GM21529 (cell line): Measurements from ENCODE around the gene RTCA.
"Not testable (repeated sequence)": the region's sequence is repeated elsewhere in the genome, so short reads cannot be mapped to it uniquely, and the experiment has no call there.

ENCODE experiments used
- ATAC-seq: cut with Tn5 transposase; IDR thresholded peaks from one replicate; pipeline ENCODE4 v1.9.1; 2021; ENCODE audit not compliant: unreplicated experiment

RTCA gene

GRCh38 chr1:100304921-100305320, 38.9 kb downstream of the RTCA start:
- no peak for ATAC-seq

DNA sequence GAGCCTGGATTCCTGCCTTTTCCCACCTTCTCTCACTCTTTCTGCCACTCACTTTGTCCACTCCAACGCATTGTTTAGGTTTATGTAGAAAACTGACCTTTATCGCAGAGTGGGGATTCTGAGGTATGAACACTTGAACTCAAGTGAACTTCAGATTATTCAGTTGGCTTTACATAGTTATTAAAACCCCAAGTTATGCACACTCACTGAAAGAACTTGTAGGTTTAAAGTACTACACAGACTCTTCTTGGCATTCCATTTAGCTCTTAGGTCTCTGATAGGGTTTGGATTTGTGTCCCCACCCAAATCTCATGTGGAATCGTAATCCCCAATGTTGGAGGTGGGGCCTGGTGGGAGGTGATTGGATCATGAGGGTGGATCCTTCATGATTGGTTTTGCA, 39.9 kb downstream of the RTCA start:
- ATAC-seq = no peak

GRCh38 chr1:100306735-100307313, 40.8 kb downstream of the RTCA start:
- no peak for ATAC-seq

GRCh38 chr1:100308777-100309176, 42.8 kb downstream of the RTCA start:
- no peak for ATAC-seq

DNA sequence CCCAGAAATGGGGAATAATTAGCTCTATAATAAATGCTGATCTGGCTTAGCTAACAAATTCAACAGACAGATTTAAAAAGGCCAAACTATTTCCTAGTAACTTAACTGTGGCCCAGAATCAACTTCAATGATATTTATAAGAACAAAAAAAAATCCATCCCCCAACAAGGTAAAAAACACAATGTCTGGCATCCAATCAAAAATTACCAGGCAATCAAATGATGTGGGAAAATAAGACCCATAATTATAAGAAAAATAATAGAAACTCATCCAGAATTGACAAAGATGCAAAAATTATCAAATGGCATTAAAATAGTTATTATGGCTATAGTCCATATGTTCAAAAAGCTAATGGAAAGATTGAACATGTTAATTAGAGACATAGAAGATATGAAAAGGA, 43.8 kb downstream of the RTCA start:
- no peak for ATAC-seq

- ATAC-seq = no peak
Observed at GRCh38 chr1:100313382-100313781, 47.4 kb downstream of the RTCA start.

DNA sequence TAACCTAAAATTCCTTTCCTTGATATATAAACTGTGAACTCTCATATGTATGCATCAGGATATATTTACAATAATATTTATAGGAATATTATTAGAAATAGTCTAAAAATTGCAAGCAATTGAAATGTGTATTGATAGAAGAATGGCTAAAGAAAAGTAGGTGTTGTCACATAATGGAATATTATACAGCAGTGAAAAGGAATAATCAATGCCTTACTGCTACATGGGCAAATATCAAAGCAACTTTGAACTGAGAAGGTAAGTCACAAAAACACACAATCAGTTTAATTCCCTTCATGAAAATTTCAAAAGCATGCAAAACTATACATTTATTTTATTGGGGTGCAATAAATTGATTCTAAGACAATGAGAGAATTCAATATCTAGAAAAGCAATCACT, 50.6 kb downstream of the RTCA start:
- no peak for ATAC-seq

GRCh38 chr1:100320311-100321099, 54.5 kb downstream of the RTCA start:
- no peak for ATAC-seq

- ATAC-seq = no peak
Observed at GRCh38 chr1:100321100-100321493, 55.1 kb downstream of the RTCA start.

DNA sequence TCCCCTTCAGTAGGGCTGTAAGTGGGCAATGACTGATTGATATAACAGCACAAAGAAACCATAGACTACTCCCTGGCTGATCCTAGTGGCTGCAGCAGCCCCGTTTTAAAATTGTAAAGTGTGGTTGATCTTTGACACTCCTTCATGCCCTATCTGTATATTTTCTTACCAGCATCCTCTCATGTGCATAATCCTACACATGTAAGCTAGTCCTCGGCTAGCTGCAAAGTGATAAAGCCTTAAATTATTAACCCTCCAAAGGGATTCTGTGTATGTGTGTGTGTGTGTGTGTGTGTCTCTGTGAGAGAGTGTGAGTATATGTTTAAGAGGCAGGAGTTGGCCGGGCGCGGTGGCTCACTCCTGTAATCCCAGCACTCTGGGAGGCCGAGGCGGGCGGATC, 55.5 kb downstream of the RTCA start:
- no peak for ATAC-seq

- peak; percentile 58 for ATAC-seq
Observed at GRCh38 chr1:100322436-100323211, 56.6 kb downstream of the RTCA start.

- ATAC-seq = no peak
Observed at GRCh38 chr1:100323419-100324106, 57.5 kb downstream of the RTCA start.

GRCh38 chr1:100325415-100326324, 59.7 kb downstream of the RTCA start:
- ATAC-seq = no peak

DNA sequence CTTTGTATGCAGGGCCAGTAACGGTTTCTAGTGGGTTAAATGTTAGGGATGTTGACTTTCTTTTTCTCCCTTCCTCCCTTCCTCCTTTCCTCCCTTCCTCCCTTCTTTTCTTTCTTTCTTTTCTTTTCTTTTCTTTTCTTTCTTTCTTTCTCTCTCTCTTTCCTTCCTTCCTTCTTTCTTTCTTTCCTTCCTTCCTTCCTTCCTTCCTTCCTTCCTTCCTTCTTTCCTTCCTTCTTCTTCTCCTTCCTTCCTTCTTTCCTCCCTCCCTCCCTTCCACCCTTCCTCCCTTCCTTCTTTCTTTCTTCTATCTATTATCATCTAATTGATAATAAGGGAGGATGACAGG, 60.3 kb downstream of the RTCA start:
- ATAC-seq = not testable (repeated sequence)

GRCh38 chr1:100328133-100328532, 62.1 kb downstream of the RTCA start:
- no peak for ATAC-seq

GRCh38 chr1:100331146-100331545, 65.1 kb downstream of the RTCA start:
- ATAC-seq = not testable (repeated sequence)

DNA sequence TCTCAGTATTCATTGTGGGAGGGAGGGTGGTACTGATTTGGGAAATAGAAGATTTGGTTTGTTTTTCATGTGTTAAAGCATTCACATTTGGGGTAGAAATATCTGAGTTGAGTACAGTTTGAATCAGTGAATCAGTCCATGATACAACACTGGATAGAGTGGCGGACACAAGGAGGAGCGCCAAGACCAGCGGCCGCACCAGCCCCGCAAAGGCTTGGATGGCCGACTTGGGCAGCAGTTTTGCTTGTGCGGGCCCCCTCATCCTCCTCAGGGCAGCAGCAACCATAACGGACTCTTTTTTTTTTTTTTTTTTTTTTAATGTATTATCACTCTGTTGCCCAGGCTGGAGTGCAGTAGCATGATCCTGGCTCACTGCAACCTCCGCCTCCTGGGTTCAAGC, 66.3 kb downstream of the RTCA start:
- no peak for ATAC-seq

DNA sequence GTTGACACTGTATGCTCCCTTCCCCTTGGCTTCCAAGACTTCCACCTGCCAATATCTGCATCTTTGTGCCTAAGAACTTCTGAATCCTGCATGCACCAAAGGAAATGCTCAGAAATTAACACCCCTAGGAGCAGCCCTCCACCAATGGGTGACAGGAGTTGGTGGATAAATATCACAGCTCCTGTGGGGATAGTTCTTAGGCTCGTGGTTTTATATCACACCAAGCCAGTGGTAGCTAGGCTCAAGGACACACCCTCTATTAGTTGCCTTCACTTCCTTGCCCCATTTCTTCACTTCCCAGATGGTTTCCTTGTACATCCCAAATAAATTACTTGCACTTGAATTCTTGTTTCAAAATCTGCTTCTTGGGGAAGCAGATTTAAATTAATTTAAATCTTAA, 69.4 kb downstream of the RTCA start:
- ATAC-seq = no peak

GRCh38 chr1:100337878-100338277, 71.9 kb downstream of the RTCA start:
- not testable (repeated sequence) for ATAC-seq

- not testable (repeated sequence) for ATAC-seq
Observed at GRCh38 chr1:100339735-100340134, 73.7 kb downstream of the RTCA start.
